HG02763 (cell line): Measurements from ENCODE around the gene NUTF2.
A peak's percentile ranks its signal among the peaks of the same experiment; 100 is the strongest.

Experiments used
- ATAC-seq: cut with Tn5 transposase; IDR thresholded peaks from one replicate; pipeline ENCODE4 v1.9.1; 2021; ENCODE audit warnings: mild to moderate bottlenecking, moderate library complexity; ENCODE audit not compliant: unreplicated experiment

The NUTF2 gene

DNA sequence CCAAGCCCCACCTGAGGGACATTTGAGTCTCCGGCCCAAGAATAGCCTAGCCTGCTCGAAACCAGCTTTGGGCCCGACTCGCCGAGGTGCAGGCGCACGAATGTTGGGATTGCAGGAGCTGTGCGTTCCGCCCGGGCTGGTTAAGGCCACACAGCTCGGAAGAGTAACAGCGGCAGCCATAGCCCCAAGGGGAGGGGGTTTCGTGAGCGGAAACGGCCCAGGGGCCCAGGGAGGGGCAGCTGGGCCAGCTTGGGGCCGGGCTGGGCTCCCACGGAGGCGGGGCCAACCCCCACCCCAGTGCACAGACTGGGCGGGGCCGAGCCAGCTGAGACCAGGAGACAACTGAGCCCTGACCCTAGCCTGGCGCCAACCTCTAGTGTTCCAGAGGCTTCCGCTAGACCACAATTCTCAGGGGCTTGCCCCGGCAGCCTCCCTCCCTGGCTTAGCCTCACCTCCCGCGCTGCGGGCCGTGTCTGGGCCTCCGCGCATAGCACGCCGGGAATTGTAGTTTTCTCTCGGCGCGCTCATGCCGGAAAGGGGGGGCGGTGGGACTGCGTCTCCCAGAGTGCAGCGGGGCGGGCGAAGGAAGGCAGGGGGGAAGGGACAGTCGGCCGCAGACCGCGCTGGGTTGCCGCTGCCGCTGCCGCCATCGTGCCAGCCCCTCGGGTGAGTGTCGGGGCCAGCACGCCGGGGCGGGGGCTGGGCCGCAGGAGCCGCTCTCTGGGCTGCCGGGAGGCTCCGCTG lies at the start of gene NUTF2:
NUTF2 (plus strand) TSS at position 614 of the 744 bp plus-strand sequence. CDS start 18,198 bp downstream, outside the sequence.
- peak; percentile 69 for ATAC-seq

- ATAC-seq: no peak
These were observed 46.3 kb upstream of the NUTF2 start for GRCh38 chr16:67800338-67800926.

DNA sequence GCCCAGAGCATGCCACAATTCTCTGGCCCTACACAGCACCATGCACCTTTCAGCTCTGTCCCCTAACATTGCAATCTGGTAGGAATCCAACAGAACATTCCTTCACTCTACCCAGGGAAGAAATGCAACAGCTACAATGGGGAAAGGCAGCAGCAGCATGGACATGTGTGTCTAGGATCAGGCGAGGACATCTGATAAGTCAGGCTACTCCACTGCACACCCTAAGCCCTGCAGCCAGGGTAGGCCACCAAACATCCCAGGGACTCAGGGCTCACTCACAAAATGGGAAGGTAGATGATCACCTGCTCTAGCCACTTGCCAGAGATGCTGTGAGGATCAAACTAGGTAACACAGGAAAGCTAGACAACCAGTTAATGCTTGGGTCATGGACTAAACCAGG lies 45.5 kb upstream of the NUTF2 start:
- no peak for ATAC-seq

DNA sequence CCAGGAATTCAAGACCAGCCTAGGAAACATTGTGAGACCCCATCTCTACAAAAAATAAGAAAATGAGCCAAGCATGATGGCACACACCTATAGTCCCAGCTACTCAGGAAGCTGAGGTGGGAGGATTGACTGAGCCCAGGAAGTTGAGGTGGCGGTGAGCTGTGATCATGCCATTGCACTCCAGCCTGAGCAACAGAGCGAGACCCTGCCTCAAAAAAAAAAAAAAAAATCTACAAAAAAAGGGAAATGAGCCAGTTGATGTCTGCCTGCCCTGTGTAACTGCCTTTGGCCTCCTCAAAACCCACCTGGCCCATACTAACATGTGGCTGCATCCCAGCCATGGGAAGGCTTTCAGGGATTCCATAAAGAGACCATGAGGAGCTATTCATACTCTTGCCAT lies 44.9 kb upstream of the NUTF2 start:
- ATAC-seq: no peak

DNA sequence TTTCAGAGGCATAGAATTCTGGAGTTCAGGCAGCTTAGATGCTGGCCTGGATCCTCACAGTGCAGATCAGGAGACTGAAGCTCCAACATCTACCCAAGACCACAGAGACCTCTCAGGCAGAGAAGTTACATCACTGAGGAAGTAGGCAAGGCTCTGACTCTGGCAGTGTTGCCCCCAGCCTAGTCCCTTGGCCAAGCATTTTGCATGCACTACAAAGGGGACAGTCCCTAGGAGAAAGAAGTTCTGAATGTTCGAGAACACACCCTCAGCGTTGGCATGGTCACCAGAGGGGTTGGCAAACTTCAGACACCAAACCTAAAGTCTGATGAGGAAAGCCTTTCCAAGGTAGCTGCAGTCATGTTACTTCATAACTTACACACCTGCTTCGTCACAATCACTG lies 42.8 kb upstream of the NUTF2 start:
- no peak for ATAC-seq

GRCh38 chr16:67804853-67805542 lies 41.7 kb upstream of the NUTF2 start:
- no peak for ATAC-seq

- ATAC-seq: no peak
These were observed 40.9 kb upstream of the NUTF2 start for GRCh38 chr16:67805718-67806427.

DNA sequence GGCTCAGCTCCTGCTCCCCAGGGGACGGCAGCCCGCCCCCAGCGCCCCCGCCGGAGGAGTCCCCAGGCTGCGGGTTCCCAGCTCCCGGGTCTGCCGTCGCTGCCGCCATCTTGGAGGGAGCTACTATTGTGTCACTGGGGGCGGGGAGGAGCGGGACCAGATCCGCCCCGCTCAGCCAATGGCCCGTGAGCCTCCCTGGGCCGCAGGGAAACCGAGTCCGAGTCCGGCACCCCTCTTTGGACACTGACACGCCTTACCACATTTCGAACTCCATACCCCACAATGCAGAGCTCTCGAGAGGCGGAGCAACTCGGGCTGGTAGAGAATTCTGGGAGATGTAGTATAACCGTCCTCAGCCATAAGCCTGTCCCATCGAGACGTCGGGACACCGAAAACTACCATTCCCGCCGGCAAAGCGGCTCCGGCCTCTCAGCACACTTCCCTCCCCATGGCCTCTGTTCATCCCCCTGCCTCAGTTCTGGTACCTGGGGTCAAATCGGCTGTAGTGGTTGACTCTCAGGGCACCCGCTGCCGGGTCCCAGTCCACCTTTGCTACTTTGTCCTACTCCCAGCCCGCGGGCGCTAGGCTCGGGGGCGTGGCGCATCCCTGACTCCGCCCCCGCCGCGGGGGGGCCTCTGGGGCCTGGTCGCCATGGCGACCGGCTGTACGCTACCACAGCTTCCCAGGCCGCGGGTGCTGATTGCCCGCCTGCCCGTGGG lies 40.1 kb upstream of the NUTF2 start, which contains the start of the genes RANBP10 and TSNAXIP1:
RANBP10 (minus strand) TSS at position 133 of the 720 bp plus-strand sequence; CDS start at position 109, 24 bp downstream.
TSNAXIP1 (plus strand) TSS at position 462 of the 720 bp plus-strand sequence. CDS start 261 bp downstream, outside the sequence.
- ATAC-seq: peak; percentile 86

DNA sequence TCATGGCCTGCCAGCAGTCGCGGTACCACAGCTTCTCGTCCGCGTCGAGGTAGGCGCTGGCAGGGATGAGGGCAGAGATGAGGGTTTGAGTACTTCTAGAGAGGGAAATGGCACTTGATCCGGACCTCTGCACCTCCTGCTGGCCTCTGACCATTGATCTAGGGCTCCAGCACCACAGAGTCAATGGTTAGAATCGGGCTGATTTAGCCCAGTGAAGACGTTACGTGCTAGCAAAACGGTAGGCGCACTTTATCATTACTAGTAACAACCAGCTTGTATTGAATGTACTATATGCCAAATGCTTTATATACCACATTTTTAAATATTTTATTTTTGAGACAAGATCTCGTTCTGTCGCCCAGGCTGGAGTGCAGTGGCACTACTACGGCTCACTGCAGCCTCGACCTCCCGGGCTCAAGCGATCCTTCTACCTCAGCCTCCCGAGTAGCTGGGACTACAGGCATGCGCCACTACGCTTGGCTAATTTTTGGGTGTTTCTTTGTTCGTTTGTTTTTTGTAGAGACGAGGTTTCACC lies 39.5 kb upstream of the NUTF2 start:
- no peak for ATAC-seq

DNA sequence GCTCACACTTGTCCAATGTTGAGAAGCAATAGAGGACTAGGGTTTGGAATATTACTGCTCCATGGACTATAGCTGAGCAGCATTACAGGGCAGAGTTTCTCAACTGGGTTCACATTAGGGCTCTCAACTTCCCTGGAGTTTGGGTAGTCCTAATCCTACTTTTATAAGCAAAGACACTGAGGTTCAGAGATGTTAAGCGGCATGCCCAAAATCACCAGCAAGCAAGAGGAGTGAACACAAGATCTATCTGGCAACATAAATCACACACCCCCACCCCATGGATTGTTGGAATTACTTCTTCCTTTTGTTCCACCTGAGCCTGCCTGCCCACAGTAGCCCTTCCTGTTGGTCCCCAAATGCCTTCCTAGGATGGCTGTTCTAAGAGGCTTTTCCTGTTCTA lies 34.8 kb upstream of the NUTF2 start:
- no peak for ATAC-seq

DNA sequence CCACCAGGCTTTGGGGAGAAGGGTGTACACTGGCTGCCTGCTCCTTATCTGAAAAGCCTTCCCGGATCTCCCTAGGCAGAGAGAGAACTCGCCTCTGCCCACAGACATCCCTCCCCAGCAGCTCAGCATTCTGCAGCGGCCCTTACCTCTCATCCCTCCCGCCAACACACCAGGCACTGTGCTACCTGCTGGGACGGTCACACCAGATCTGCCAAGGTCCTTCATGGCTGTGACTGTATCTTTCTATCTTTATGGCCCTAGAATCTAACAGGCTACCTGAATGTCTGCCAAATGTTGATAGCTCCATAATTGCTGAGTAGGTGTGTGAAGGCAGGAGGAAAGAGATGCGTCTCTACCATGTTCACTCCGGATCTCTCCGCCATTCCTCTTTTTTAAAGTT lies 32.2 kb upstream of the NUTF2 start:
- no peak for ATAC-seq

GRCh38 chr16:67820608-67821259 lies 26.0 kb upstream of the NUTF2 start:
- ATAC-seq: no peak

- no peak for ATAC-seq
These were observed 24.2 kb upstream of the NUTF2 start for GRCh38 chr16:67822511-67822910.

- ATAC-seq: no peak
These were observed 21.6 kb upstream of the NUTF2 start for GRCh38 chr16:67825119-67825518.

- ATAC-seq: no peak
These were observed 20.8 kb upstream of the NUTF2 start for GRCh38 chr16:67825906-67826305.

DNA sequence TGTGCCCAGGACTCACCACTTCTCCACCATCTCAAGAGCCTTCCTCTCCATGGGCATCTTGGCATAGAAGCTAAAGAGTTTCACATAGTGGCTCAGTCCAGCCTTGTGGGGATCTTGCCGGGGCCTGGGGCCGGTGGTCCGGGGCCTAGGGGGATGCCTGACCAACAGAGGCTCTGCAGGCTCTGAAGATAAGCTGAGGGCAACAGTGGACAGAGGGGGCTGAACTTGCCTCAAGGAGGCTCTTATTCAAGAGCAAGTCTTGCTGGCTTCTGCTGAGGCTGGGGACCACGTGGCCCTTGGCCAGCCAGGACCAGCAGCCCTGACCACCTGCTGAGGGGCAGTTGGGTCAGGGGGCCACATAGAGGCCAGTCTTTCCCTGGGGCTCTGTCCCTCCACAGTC lies 18.1 kb upstream of the NUTF2 start:
- ATAC-seq: no peak

DNA sequence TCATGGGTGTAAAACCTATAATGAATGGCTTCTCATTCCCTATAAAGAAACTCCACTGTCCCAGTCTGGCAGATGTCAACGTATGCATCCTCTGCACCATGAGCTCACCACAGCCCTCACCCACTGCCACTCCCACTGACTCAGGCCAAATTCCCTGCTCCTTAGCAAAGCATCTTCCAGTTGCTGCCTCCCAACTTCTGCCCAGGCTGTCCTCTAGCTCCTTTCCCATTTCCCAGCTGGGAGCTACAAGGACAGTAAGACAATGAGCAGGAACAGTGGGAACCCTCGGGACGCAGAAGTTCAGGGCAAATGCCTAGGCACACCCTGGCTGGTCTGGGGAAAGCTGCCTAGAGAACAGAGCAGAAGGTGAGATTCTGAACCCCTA lies 13.7 kb upstream of the NUTF2 start:
- ATAC-seq: no peak

DNA sequence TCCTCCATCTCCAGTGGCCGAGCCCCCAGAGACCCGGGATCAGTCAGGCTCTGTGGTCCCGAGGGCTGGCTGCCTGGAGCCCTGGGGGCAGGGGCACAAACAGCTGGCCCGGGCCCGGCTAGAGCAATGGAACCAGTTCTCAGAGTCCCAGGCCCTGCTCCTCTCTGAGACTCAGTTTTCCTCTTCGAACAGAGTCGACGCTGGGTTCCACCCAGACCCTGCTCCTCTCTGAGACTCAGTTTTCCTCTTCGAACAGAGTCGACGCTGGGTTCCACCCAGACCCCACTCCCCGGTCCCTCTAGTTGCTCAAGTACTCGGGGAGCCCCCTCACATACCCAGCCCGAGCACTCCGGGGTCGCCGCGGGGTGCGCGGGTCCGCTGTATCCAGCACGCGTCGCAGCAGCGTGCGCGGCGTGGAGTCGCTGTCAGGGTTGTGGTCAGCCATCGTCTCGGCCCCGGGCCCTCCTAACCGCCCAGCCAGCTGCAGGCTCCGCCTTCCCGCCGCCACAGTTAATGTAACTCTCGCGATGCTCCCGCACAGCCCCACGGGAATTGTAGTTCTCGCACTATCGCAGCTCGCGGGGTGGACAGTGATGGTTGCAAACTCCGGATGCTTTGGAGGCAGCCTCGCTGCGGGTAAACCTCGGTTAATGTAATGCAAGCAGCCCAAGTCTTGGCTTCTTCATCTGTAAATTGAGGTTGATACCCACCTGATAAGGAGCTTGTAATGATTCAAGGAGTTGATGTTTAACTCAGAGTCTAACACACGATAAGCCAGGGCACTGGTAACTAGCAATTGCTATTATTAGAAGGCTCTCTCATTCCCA lies 13.1 kb upstream of the NUTF2 start:
- peak; percentile 95 for ATAC-seq

GRCh38 chr16:67834242-67834614 lies 12.5 kb upstream of the NUTF2 start:
- no peak for ATAC-seq
